ENCODE results near the gene GMFB.
"Not testable (repeated sequence)": the region's sequence is repeated elsewhere in the genome, so short reads cannot be mapped to it uniquely, and the experiment has no call there.

Gene GMFB

DNA sequence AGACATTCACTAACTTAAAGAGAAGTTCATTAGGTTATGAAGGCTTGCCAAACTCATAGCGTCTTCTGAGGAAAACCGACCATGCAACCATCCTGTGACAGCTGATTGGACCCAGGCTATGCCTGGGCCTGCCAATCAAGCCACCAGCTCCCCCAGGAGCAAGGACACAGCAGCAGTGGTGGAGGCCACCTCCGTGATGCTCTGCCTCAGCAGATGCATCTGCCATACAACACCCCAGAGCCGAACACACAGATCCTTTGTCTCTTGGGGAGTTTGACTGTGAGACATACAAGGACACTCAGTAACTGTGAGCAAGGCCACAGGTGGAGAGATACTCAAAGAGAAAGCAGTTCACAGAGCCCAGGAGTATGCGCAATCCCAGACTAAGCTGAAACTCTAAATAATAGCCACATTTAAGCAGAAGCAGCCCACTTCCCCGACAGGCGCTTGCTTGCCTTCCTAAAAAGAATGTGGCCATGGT lies 37.6 kb downstream of the GMFB start:
- H3K27me3 ChIP-seq (ENCODE audit: insufficient read depth, insufficient read length), result no peaks in the 10 kb centered on the region
- TF ChIP-seq YY1 (IDR thresholded peaks at IDR 0.05; ENCODE audit: insufficient read depth, insufficient read length), result no peak
- TF ChIP-seq SUZ12 (IDR thresholded peaks at IDR 0.05; ENCODE audit: extremely low read depth, insufficient read depth, insufficient read length), result no peak
- no peak for TF ChIP-seq ZNF274 (IDR thresholded peaks at IDR 0.05; ENCODE audit: low read depth, low read length)
- H3K36me3 ChIP-seq (ENCODE audit: insufficient read depth, insufficient read length, low read length), result no peaks in the 10 kb centered on the region
- no peaks in the 10 kb centered on the region for H3K4me1 ChIP-seq (ENCODE audit: insufficient read depth, insufficient read length)
- DNase-seq (ENCODE audit: low read depth, low spot score), result no peak
- H3K9me3 ChIP-seq (ENCODE audit: insufficient read depth, low read length), result no peaks in the 10 kb centered on the region
- no peak overlapping the region for H3K4me3 ChIP-seq (ENCODE audit: insufficient read length, low read depth)
- no peak overlapping the region for H3K9ac ChIP-seq (ENCODE audit: insufficient read length, low read depth)

DNA sequence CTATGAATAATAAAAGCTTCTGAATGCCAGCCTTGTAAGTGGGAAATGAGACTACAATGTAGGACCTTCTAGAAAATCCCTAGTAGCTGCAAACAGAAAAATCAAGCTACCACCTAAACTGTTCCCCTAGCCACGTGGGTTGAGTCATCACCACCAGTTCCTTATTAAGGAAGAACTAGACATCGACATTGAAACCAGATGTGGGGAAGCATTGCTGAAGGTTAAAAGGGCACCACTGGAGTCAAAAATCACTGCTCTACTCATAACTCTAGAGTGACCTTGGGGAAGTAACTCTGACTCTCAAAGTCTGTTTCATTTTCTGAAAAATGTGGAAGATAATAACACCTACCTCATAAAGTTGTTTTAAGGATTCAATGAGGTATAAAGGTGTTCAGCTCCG lies 38.2 kb downstream of the GMFB start:
- no peak overlapping the region for H3K4me3 ChIP-seq (ENCODE audit: insufficient read length, low read depth)
- no peaks in the 10 kb centered on the region for H3K27me3 ChIP-seq (ENCODE audit: insufficient read depth, insufficient read length)
- H3K9me3 ChIP-seq (ENCODE audit: insufficient read depth, low read length), result no peaks in the 10 kb centered on the region
- no peak for DNase-seq (ENCODE audit: low read depth, low spot score)
- TF ChIP-seq YY1 (IDR thresholded peaks at IDR 0.05; ENCODE audit: insufficient read depth, insufficient read length) (no peak), ZNF274 (IDR thresholded peaks at IDR 0.05; ENCODE audit: low read depth, low read length) (no peak), SUZ12 (IDR thresholded peaks at IDR 0.05; ENCODE audit: extremely low read depth, insufficient read depth, insufficient read length) (no peak)
- no peaks in the 10 kb centered on the region for H3K36me3 ChIP-seq (ENCODE audit: insufficient read depth, insufficient read length, low read length)
- H3K9ac ChIP-seq (ENCODE audit: insufficient read length, low read depth), result no peak overlapping the region
- H3K4me1 ChIP-seq (ENCODE audit: insufficient read depth, insufficient read length), result no peaks in the 10 kb centered on the region

DNA sequence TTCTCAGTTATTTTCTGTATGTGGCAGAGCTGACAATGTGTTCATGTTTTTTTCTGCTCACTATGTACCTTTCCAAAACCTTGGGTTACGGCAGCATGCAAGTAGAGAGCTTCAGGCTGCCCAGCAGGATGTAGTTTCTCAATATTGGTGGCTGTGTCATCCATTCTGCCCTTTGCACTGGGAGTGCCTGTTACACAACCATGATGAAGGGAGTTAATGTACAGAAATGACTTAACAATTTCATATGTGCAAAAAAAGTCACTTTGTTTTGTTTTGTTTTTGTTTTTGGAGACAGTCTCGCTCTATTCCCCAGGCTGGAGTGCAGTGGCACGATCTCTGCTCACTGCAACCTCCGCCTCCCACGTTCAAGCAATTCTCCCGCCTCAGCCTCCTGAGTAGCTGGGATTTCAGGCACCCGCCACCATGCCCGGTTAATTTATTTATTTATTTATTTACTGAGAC lies 41.5 kb downstream of the GMFB start:
- H3K9ac ChIP-seq (ENCODE audit: insufficient read length, low read depth), result no peak overlapping the region
- no peaks in the 10 kb centered on the region for H3K9me3 ChIP-seq (ENCODE audit: insufficient read depth, low read length)
- TF ChIP-seq ZNF274 (IDR thresholded peaks at IDR 0.05; ENCODE audit: low read depth, low read length) (no peak), SUZ12 (IDR thresholded peaks at IDR 0.05; ENCODE audit: extremely low read depth, insufficient read depth, insufficient read length) (no peak), YY1 (IDR thresholded peaks at IDR 0.05; ENCODE audit: insufficient read depth, insufficient read length) (no peak)
- H3K27me3 ChIP-seq (ENCODE audit: insufficient read depth, insufficient read length), result no peaks in the 10 kb centered on the region
- no peak overlapping the region for H3K4me3 ChIP-seq (ENCODE audit: insufficient read length, low read depth)
- H3K36me3 ChIP-seq (ENCODE audit: insufficient read depth, insufficient read length, low read length), result no peaks in the 10 kb centered on the region
- DNase-seq (ENCODE audit: low read depth, low spot score), result no peak
- no peaks in the 10 kb centered on the region for H3K4me1 ChIP-seq (ENCODE audit: insufficient read depth, insufficient read length)

DNA sequence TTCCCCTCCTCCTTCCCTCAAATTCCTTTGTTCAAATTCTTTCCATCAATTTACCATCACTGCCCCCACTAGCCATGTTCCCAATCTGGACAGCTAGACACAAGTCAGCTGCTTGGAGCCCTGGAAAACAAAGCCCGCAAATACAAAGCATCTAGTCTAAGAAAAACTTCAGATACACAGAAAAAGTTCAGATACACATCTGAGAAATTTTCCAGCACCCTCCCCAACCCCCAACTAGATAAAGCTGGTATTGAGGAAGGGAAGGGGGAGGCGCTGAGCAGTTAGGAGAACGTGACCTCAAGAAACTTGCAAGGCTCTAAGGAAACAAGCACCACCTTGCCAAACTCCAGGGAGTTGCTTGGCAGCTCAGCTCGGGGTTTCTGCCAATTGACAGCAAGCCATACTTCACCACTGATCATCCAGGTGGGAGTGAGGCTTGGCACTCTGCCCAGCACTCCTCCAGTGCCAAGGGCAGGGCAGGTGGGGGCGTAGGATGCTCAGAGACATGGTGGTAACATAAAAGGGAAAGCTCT lies 42.6 kb downstream of the GMFB start:
- Histone ChIP-seq H3K4me1 (ENCODE audit: insufficient read depth, insufficient read length) (no peaks in the 10 kb centered on the region), H3K4me3 (ENCODE audit: insufficient read length, low read depth) (no peak overlapping the region), H3K36me3 (ENCODE audit: insufficient read depth, insufficient read length, low read length) (no peaks in the 10 kb centered on the region), H3K27me3 (ENCODE audit: insufficient read depth, insufficient read length) (no peaks in the 10 kb centered on the region), H3K9ac (ENCODE audit: insufficient read length, low read depth) (no peak overlapping the region), H3K9me3 (ENCODE audit: insufficient read depth, low read length) (no peaks in the 10 kb centered on the region)
- no peak for DNase-seq (ENCODE audit: low read depth, low spot score)
- TF ChIP-seq SUZ12 (IDR thresholded peaks at IDR 0.05; ENCODE audit: extremely low read depth, insufficient read depth, insufficient read length), result no peak
- no peak for TF ChIP-seq ZNF274 (IDR thresholded peaks at IDR 0.05; ENCODE audit: low read depth, low read length)
- TF ChIP-seq YY1 (IDR thresholded peaks at IDR 0.05; ENCODE audit: insufficient read depth, insufficient read length), result no peak

DNA sequence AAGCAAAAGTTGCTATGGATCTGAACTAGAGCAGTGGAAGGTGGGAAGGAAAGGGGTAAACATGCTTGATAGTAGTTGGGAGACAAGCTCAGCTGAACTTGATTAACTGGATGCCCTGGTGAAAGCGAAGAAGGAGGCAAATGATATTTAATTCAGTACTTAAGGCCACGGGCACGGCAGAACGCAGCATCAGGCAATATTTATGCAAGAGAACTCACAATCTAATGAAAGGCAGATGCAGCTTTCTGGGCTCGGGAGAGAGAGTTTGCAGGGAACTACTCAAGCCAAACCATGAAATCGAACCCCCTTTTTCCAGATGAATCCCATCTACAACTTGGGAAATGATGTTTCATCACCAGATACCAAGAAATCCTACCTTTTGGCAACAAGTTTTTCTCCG lies 44.1 kb downstream of the GMFB start:
- no peak for DNase-seq (ENCODE audit: low read depth, low spot score)
- Histone ChIP-seq H3K36me3 (ENCODE audit: insufficient read depth, insufficient read length, low read length) (no peaks in the 10 kb centered on the region), H3K4me1 (ENCODE audit: insufficient read depth, insufficient read length) (no peaks in the 10 kb centered on the region), H3K27me3 (ENCODE audit: insufficient read depth, insufficient read length) (no peaks in the 10 kb centered on the region), H3K9me3 (ENCODE audit: insufficient read depth, low read length) (no peaks in the 10 kb centered on the region), H3K9ac (ENCODE audit: insufficient read length, low read depth) (no peak overlapping the region), H3K4me3 (ENCODE audit: insufficient read length, low read depth) (no peak overlapping the region)
- TF ChIP-seq SUZ12 (IDR thresholded peaks at IDR 0.05; ENCODE audit: extremely low read depth, insufficient read depth, insufficient read length) (no peak), ZNF274 (IDR thresholded peaks at IDR 0.05; ENCODE audit: low read depth, low read length) (no peak), YY1 (IDR thresholded peaks at IDR 0.05; ENCODE audit: insufficient read depth, insufficient read length) (no peak)

DNA sequence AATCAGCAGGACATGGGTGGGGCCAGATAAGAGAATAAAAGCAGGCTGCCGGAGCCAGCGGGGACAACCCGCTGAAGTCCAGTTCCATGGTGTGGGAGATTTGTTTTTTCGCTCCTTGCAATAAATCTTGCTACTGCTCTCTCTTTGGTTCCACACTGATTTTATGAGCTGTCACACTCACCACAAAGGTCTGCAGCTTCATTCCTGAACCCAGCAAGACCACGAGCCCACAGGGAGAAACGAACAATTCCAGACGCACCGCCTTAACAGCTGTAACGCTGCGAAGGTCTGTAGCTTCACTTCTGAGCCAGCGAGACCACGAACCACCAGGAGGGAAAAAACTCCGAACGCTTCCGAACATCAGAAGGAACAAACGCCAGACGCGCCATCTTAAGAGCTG lies 44.8 kb downstream of the GMFB start:
- DNase-seq (ENCODE audit: low read depth, low spot score), result no peak
- Histone ChIP-seq H3K4me1 (ENCODE audit: insufficient read depth, insufficient read length) (no peaks in the 10 kb centered on the region), H3K36me3 (ENCODE audit: insufficient read depth, insufficient read length, low read length) (no peaks in the 10 kb centered on the region), H3K9ac (ENCODE audit: insufficient read length, low read depth) (no peak overlapping the region), H3K27me3 (ENCODE audit: insufficient read depth, insufficient read length) (no peaks in the 10 kb centered on the region), H3K4me3 (ENCODE audit: insufficient read length, low read depth) (no peak overlapping the region), H3K9me3 (ENCODE audit: insufficient read depth, low read length) (no peaks in the 10 kb centered on the region)
- TF ChIP-seq SUZ12 (IDR thresholded peaks at IDR 0.05; ENCODE audit: extremely low read depth, insufficient read depth, insufficient read length), result no peak
- TF ChIP-seq YY1 (IDR thresholded peaks at IDR 0.05; ENCODE audit: insufficient read depth, insufficient read length), result no peak
- no peak for TF ChIP-seq ZNF274 (IDR thresholded peaks at IDR 0.05; ENCODE audit: low read depth, low read length)

DNA sequence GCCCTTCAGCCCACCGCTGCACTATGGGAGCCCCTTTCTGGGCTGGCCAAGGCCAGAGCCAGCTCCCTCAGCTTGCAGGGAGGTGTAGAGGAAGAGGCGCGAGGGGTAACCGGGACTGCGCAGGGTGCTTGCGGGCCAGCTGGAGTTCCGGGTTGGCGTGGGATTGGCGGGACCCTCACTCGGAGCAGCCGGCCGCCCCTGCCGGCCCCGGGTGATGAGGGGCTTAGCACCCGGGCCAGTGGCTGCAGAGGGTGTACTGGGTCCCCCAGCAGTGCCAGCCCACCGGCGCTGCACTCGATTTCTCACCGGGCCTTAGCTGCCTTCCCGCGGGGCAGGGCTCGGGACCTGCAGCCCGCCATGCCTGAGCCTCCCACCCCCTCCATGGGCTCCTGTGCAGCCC lies 45.8 kb downstream of the GMFB start:
- DNase-seq (ENCODE audit: low read depth, low spot score); H3K4me1 ChIP-seq (ENCODE audit: insufficient read depth, insufficient read length); H3K9ac ChIP-seq (ENCODE audit: insufficient read length, low read depth); H3K9me3 ChIP-seq (ENCODE audit: insufficient read depth, low read length); H3K4me3 ChIP-seq (ENCODE audit: insufficient read length, low read depth); H3K36me3 ChIP-seq (ENCODE audit: insufficient read depth, insufficient read length, low read length); H3K27me3 ChIP-seq (ENCODE audit: insufficient read depth, insufficient read length): not testable (repeated sequence)

Measured in NT2/D1 (cell line).